Measurements from ENCODE around the gene OR2D2.

The OR2D2 gene

GRCh38 chr11:6892400-6892799 lies at the start of gene OR2D2:
TSS of gene OR2D2 (minus strand) at chr11:6892500. CDS start at chr11:6892500, 0 bp downstream.
- no peak within 1 kb of the TSS for H3K9ac ChIP-seq (ENCODE audit: insufficient read length)
- no peak within 1 kb of the TSS for H3K4me3 ChIP-seq
- no peaks in the 10 kb centered on the region for H3K9me3 ChIP-seq (ENCODE audit: low read depth, low read length)
- no peak for DNase-seq (ENCODE audit: low read depth, low spot score)
- no peak within 1 kb of the TSS for H3K27ac ChIP-seq
- TF ChIP-seq FOXP2 (optimal IDR thresholded peaks at IDR 0.05; ENCODE audit: control extremely low read depth, extremely low read length, insufficient read depth), result no peak
- H3K36me3 ChIP-seq (ENCODE audit: insufficient read depth, low read length), result no peaks in the 10 kb centered on the region

- H3K27ac ChIP-seq, result no peak overlapping the region
- H3K36me3 ChIP-seq (ENCODE audit: insufficient read depth, low read length), result no peaks in the 10 kb centered on the region
- H3K9ac ChIP-seq (ENCODE audit: insufficient read length), result no peak overlapping the region
- TF ChIP-seq FOXP2 (optimal IDR thresholded peaks at IDR 0.05; ENCODE audit: control extremely low read depth, extremely low read length, insufficient read depth), result no peak
- TF ChIP-seq POLR2AphosphoS5 (IDR thresholded peaks at IDR 0.05; ENCODE audit: borderline replicate concordance, low read depth, low read length), result no peak
- TF ChIP-seq EZH2 (IDR thresholded peaks at IDR 0.05), result no peak
- no peak for DNase-seq (ENCODE audit: low read depth, low spot score)
- H3K9me3 ChIP-seq (ENCODE audit: low read depth, low read length), result no peaks in the 10 kb centered on the region
- no peak overlapping the region for H3K4me3 ChIP-seq
Observed at GRCh38 chr11:6941970-6942369, 49.7 kb upstream of the OR2D2 start.

GRCh38 chr11:6932145-6932544 lies 39.8 kb upstream of the OR2D2 start:
- Histone ChIP-seq H3K36me3 (ENCODE audit: insufficient read depth, low read length) (no peaks in the 10 kb centered on the region), H3K9ac (ENCODE audit: insufficient read length) (no peak overlapping the region), H3K27ac (no peak overlapping the region), H3K9me3 (ENCODE audit: low read depth, low read length) (no peaks in the 10 kb centered on the region), H3K4me3 (no peak overlapping the region)
- DNase-seq (ENCODE audit: low read depth, low spot score), result no peak
- no peak for TF ChIP-seq FOXP2 (optimal IDR thresholded peaks at IDR 0.05; ENCODE audit: control extremely low read depth, extremely low read length, insufficient read depth)
- TF ChIP-seq POLR2AphosphoS5 (IDR thresholded peaks at IDR 0.05; ENCODE audit: borderline replicate concordance, low read depth, low read length), result no peak
- no peak for TF ChIP-seq EZH2 (IDR thresholded peaks at IDR 0.05)

- no peak overlapping the region for H3K9ac ChIP-seq (ENCODE audit: insufficient read length)
- no peaks in the 10 kb centered on the region for H3K9me3 ChIP-seq (ENCODE audit: low read depth, low read length)
- no peak for TF ChIP-seq EZH2 (IDR thresholded peaks at IDR 0.05)
- DNase-seq (ENCODE audit: low read depth, low spot score), result no peak
- H3K36me3 ChIP-seq (ENCODE audit: insufficient read depth, low read length), result no peaks in the 10 kb centered on the region
- no peak overlapping the region for H3K4me3 ChIP-seq
- H3K27ac ChIP-seq, result no peak overlapping the region
Observed at GRCh38 chr11:6931146-6931713, 38.9 kb upstream of the OR2D2 start.

GRCh38 chr11:6928916-6929315 lies 36.6 kb upstream of the OR2D2 start:
- Histone ChIP-seq H3K36me3 (ENCODE audit: insufficient read depth, low read length) (no peaks in the 10 kb centered on the region), H3K9me3 (ENCODE audit: low read depth, low read length) (no peaks in the 10 kb centered on the region), H3K27ac (no peak overlapping the region), H3K9ac (ENCODE audit: insufficient read length) (no peak overlapping the region), H3K4me3 (no peak overlapping the region)
- no peak for DNase-seq (ENCODE audit: low read depth, low spot score)
- no peak for TF ChIP-seq FOXP2 (optimal IDR thresholded peaks at IDR 0.05; ENCODE audit: control extremely low read depth, extremely low read length, insufficient read depth)
- TF ChIP-seq EZH2 (IDR thresholded peaks at IDR 0.05), result no peak
- no peak for TF ChIP-seq POLR2AphosphoS5 (IDR thresholded peaks at IDR 0.05; ENCODE audit: borderline replicate concordance, low read depth, low read length)

- no peak overlapping the region for H3K27ac ChIP-seq
- TF ChIP-seq POLR2AphosphoS5 (IDR thresholded peaks at IDR 0.05; ENCODE audit: borderline replicate concordance, low read depth, low read length), result no peak
- TF ChIP-seq EZH2 (IDR thresholded peaks at IDR 0.05), result no peak
- no peak for TF ChIP-seq FOXP2 (optimal IDR thresholded peaks at IDR 0.05; ENCODE audit: control extremely low read depth, extremely low read length, insufficient read depth)
Observed at GRCh38 chr11:6927030-6927617, 34.8 kb upstream of the OR2D2 start.

GRCh38 chr11:6926208-6927029 lies 34.1 kb upstream of the OR2D2 start, which contains the start of gene ZNF215:
TSS of gene ZNF215 (plus strand) at chr11:6926426. CDS start at chr11:6932273, 5,847 bp downstream.
- Histone ChIP-seq H3K9ac (ENCODE audit: insufficient read length) (no peak within 1 kb of the TSS), H3K9me3 (ENCODE audit: low read depth, low read length) (no peaks in the 10 kb centered on the region), H3K36me3 (ENCODE audit: insufficient read depth, low read length) (no peaks in the 10 kb centered on the region), H3K4me3 (no peak within 1 kb of the TSS), H3K27ac (no peak within 1 kb of the TSS)
- no peak for DNase-seq (ENCODE audit: low read depth, low spot score)
- TF ChIP-seq FOXP2 (optimal IDR thresholded peaks at IDR 0.05; ENCODE audit: control extremely low read depth, extremely low read length, insufficient read depth) (no peak), POLR2AphosphoS5 (IDR thresholded peaks at IDR 0.05; ENCODE audit: borderline replicate concordance, low read depth, low read length) (no peak), EZH2 (IDR thresholded peaks at IDR 0.05) (no peak)

More at GRCh38 chr11:6927030-6927617, 34.8 kb upstream of the OR2D2 start:
- DNase-seq (ENCODE audit: low read depth, low spot score), result no peak
- no peak overlapping the region for H3K9ac ChIP-seq (ENCODE audit: insufficient read length)
- H3K4me3 ChIP-seq, result no peak overlapping the region
- no peaks in the 10 kb centered on the region for H3K9me3 ChIP-seq (ENCODE audit: low read depth, low read length)
- H3K36me3 ChIP-seq (ENCODE audit: insufficient read depth, low read length), result no peaks in the 10 kb centered on the region

- no peak overlapping the region for H3K9ac ChIP-seq (ENCODE audit: insufficient read length)
- H3K27ac ChIP-seq, result no peak overlapping the region
- TF ChIP-seq EZH2 (IDR thresholded peaks at IDR 0.05) (no peak), FOXP2 (optimal IDR thresholded peaks at IDR 0.05; ENCODE audit: control extremely low read depth, extremely low read length, insufficient read depth) (no peak), POLR2AphosphoS5 (IDR thresholded peaks at IDR 0.05; ENCODE audit: borderline replicate concordance, low read depth, low read length) (no peak)
- H3K36me3 ChIP-seq (ENCODE audit: insufficient read depth, low read length), result no peaks in the 10 kb centered on the region
- no peak overlapping the region for H3K4me3 ChIP-seq
- H3K9me3 ChIP-seq (ENCODE audit: low read depth, low read length), result no peaks in the 10 kb centered on the region
- no peak for DNase-seq (ENCODE audit: low read depth, low spot score)
Observed at GRCh38 chr11:6925636-6926207, 33.4 kb upstream of the OR2D2 start.
